NOMO-1 treated with DMSO at 0.1 percent for 48 hours (cell line): ENCODE results near the gene KAZALD1.

Experiments used
- DNase-seq: peaks from one replicate; lab custom pipeline; 2025; ENCODE audit not compliant: unreplicated experiment; lab: John Stamatoyannopoulos, UW

The KAZALD1 gene

GRCh38 chr10:101061624-101062231 lies at the start of gene KAZALD1:
Gene KAZALD1 (plus strand): TSS chr10:101061989. CDS start chr10:101062593, 604 bp downstream.
- no peak for DNase-seq

GRCh38 chr10:101012525-101013364 lies 49.0 kb upstream of the KAZALD1 start:
- DNase-seq: peak; percentile 87

GRCh38 chr10:101013365-101013825 lies 48.4 kb upstream of the KAZALD1 start:
- DNase-seq: no peak

- peak; percentile 41 for DNase-seq
These were observed 47.4 kb upstream of the KAZALD1 start for GRCh38 chr10:101014230-101014884.

- peak; percentile 34 for DNase-seq
These were observed 46.7 kb upstream of the KAZALD1 start for GRCh38 chr10:101014966-101015581.

GRCh38 chr10:101015582-101015973 lies 46.2 kb upstream of the KAZALD1 start:
- DNase-seq: no peak

GRCh38 chr10:101016814-101017213 lies 45.0 kb upstream of the KAZALD1 start:
- no peak for DNase-seq

GRCh38 chr10:101018118-101018599 lies 43.6 kb upstream of the KAZALD1 start:
- peak; percentile 20 for DNase-seq

- DNase-seq: peak; percentile 78
These were observed 43.0 kb upstream of the KAZALD1 start for GRCh38 chr10:101018600-101019439.

GRCh38 chr10:101019440-101019703 lies 42.4 kb upstream of the KAZALD1 start:
- no peak for DNase-seq

GRCh38 chr10:101020427-101021075 lies 41.2 kb upstream of the KAZALD1 start:
- DNase-seq: no peak

- DNase-seq: no peak
These were observed 40.5 kb upstream of the KAZALD1 start for GRCh38 chr10:101021239-101021638.

- no peak for DNase-seq
These were observed 40.0 kb upstream of the KAZALD1 start for GRCh38 chr10:101021692-101022251.

- DNase-seq: no peak
These were observed 38.7 kb upstream of the KAZALD1 start for GRCh38 chr10:101022967-101023705.

- no peak for DNase-seq
These were observed 34.6 kb upstream of the KAZALD1 start for GRCh38 chr10:101027106-101027720.

- peak; percentile 14 for DNase-seq
These were observed 33.1 kb upstream of the KAZALD1 start for GRCh38 chr10:101028446-101029337.

GRCh38 chr10:101029520-101030295 lies 32.1 kb upstream of the KAZALD1 start:
- DNase-seq: no peak
